H1 (cell line): ENCODE results near the gene SPRYD3. TPM values are rescaled to one million over a fixed set of nuclear protein-coding genes. Genes with fewer than 3 reads are reported as not detected.

Source experiments
- CTCF ChIA-PET: fragments of 300-600 bp; sonication (Branson Sonifier 250); formaldehyde crosslinking; loops from one replicate; lab custom pipeline; 2021; ENCODE audit not compliant: partially characterized antibody; lab: Charles Lee
- POLR2A ChIA-PET: fragments of 300-600 bp; sonication (Branson Sonifier 250); formaldehyde crosslinking; loops from one replicate; lab custom pipeline; 2021; ENCODE audit warnings: inconsistent platforms; ENCODE audit not compliant: partially characterized antibody; lab: Charles Lee
- DNase-seq, 2 experiments: peaks; one replicate each; pipeline versions ENCODE4 v3.0.0 to v3.0.0-alpha.2; 2010 to 2022; ENCODE audit warnings: low spot score in 2 of 2, low read depth in 1 of 2, mixed read lengths in 1 of 2
- FAIRE-seq: peaks from 2 replicates; lab custom pipeline; 2011; peaks lifted over from hg19 to GRCh38; lab: Jason Lieb, UNC
- H2AFZ ChIP-seq: 2 replicates; pipeline ENCODE4 v1.8.1; 2012; ENCODE audit warnings: low read length, inconsistent platforms
- H2AK5ac ChIP-seq: 2 replicates; pipeline ENCODE4 v1.6.1; 2013; ENCODE audit warnings: low read depth, low read length
- H2BK120ac ChIP-seq: replicated peaks from 2 replicates; pipeline ENCODE3; 2013; ENCODE audit warnings: low read depth, low read length, inconsistent platforms
- H2BK12ac ChIP-seq: 2 replicates; pipeline ENCODE4 v1.6.1; 2013; ENCODE audit warnings: low read depth, low read length
- H2BK15ac ChIP-seq: 2 replicates; pipeline ENCODE4 v1.6.1; 2013; ENCODE audit warnings: low read length
- H2BK20ac ChIP-seq: 2 replicates; pipeline ENCODE4 v1.6.1; 2013; ENCODE audit warnings: low read length
- H2BK5ac ChIP-seq: 2 replicates; pipeline ENCODE4 v1.6.1; 2013; ENCODE audit warnings: low read depth, low read length
- H3K14ac ChIP-seq: 2 replicates; pipeline ENCODE4 v1.6.1; 2013; ENCODE audit warnings: inconsistent platforms; ENCODE audit not compliant: insufficient read length
- H3K18ac ChIP-seq: 2 replicates; pipeline ENCODE4 v1.6.1; 2013; ENCODE audit warnings: low read length; ENCODE audit errors: extremely low read depth
- H3K23ac ChIP-seq: 2 replicates; pipeline ENCODE4 v1.6.1; 2013; ENCODE audit warnings: inconsistent platforms; ENCODE audit not compliant: insufficient read length
- H3K23me2 ChIP-seq: 2 replicates; pipeline ENCODE4 v1.6.1; 2013; ENCODE audit warnings: low read depth, low read length
- H3K27ac ChIP-seq: 2 replicates; pipeline ENCODE4 v1.6.1; 2011; ENCODE audit warnings: low read depth, low read length, inconsistent platforms
- H3K27me3 ChIP-seq, 4 experiments: replicated peaks in 1 of 4; 1 replicate in 1 of 4; 2 replicates in 3 of 4; pipeline versions ENCODE4 v1.6.1 to v1.8.1; 2011 to 2013; ENCODE audit warnings: low read length in 3 of 4, mild to moderate bottlenecking in 3 of 4, inconsistent platforms in 2 of 4, mixed read lengths in 2 of 4, moderate library complexity in 1 of 4; ENCODE audit not compliant: control insufficient read depth in 3 of 4, insufficient read depth in 3 of 4; ENCODE audit errors: extremely low read depth in 1 of 4
- H3K36me3 ChIP-seq, 4 experiments: 2 replicates each; pipeline versions ENCODE4 v1.6.1 to v1.8.1; 2011 to 2013; ENCODE audit warnings: mild to moderate bottlenecking in 4 of 4, low read length in 3 of 4, moderate library complexity in 2 of 4, control low read depth in 1 of 4, inconsistent platforms in 1 of 4; ENCODE audit not compliant: insufficient read depth in 4 of 4, control insufficient read depth in 2 of 4
- H3K4ac ChIP-seq: replicated peaks from 2 replicates; pipeline ENCODE3; 2013; ENCODE audit warnings: low read length, low read depth, mixed read lengths, inconsistent platforms; ENCODE audit not compliant: insufficient read length
- H3K4me1 ChIP-seq, 4 experiments: replicated peaks in 1 of 4; 1 replicate in 1 of 4; 2 replicates in 3 of 4; pipeline versions ENCODE4 v1.6.1 to v1.8.1; 2011 to 2013; ENCODE audit warnings: low read length in 3 of 4, inconsistent platforms in 2 of 4, mixed read lengths in 1 of 4; ENCODE audit not compliant: insufficient read depth in 4 of 4, control insufficient read depth in 3 of 4
- H3K4me2 ChIP-seq, 2 experiments: 2 replicates each; pipeline versions ENCODE4 v1.6.1 to v1.8.1; 2011 to 2013; ENCODE audit warnings: low read depth in 2 of 2, low read length in 2 of 2, control low read depth in 1 of 2, inconsistent platforms in 1 of 2, mild to moderate bottlenecking in 1 of 2; ENCODE audit not compliant: insufficient read depth in 1 of 2
- H3K4me3 ChIP-seq, 4 experiments: fragments of 200-600, 300-600 bp in 1 of 4; sonication (generic), shearing (Covaris generic), sonication (Bioruptor Twin) in 1 of 4; 2 replicates each; pipeline versions ENCODE4 v1.5.1 to v1.8.1; 2011 to 2016; ENCODE audit warnings: low read length in 4 of 4, low read depth in 3 of 4, control low read depth in 2 of 4, inconsistent platforms in 2 of 4, mild to moderate bottlenecking in 2 of 4, mixed read lengths in 1 of 4, moderate library complexity in 1 of 4; ENCODE audit not compliant: insufficient read depth in 2 of 4; ENCODE audit errors: extremely low read depth in 1 of 4
- H3K56ac ChIP-seq: replicated peaks from 2 replicates; pipeline ENCODE3; 2013; ENCODE audit warnings: low read depth, mild to moderate bottlenecking, mixed read lengths, low read length, inconsistent platforms; ENCODE audit not compliant: insufficient read length
- H3K79me1 ChIP-seq: 2 replicates; pipeline ENCODE4 v1.6.1; 2013; ENCODE audit warnings: low read depth, low read length, control low read depth
- H3K79me2 ChIP-seq, 2 experiments: 2 replicates each; pipeline versions ENCODE4 v1.6.1 to v1.8.1; 2012 to 2013; ENCODE audit warnings: low read length in 2 of 2, mild to moderate bottlenecking in 2 of 2, inconsistent platforms in 1 of 2; ENCODE audit not compliant: insufficient read depth in 2 of 2, control insufficient read depth in 1 of 2
- H3K9ac ChIP-seq, 4 experiments: replicated peaks in 1 of 4; 1 replicate in 1 of 4; 2 replicates in 3 of 4; pipeline versions ENCODE4 v1.6.1 to v1.8.1; 2011 to 2013; ENCODE audit warnings: low read depth in 3 of 4, low read length in 3 of 4, control low read depth in 2 of 4, mild to moderate bottlenecking in 2 of 4, moderate library complexity in 2 of 4, inconsistent platforms in 1 of 4; ENCODE audit errors: extremely low read depth in 1 of 4
- H3K9me3 ChIP-seq, 2 experiments: 2 replicates each; pipeline versions ENCODE4 v1.6.1 to v1.8.1; 2012 to 2013; ENCODE audit warnings: mild to moderate bottlenecking in 2 of 2, moderate library complexity in 2 of 2, control low read depth in 1 of 2, inconsistent platforms in 1 of 2, low read depth in 1 of 2, low read length in 1 of 2, mixed read lengths in 1 of 2; ENCODE audit not compliant: insufficient read depth in 2 of 2
- H4K20me1 ChIP-seq, 2 experiments: replicated peaks in 1 of 2; 2 replicates each; pipeline versions ENCODE3 to v1.8.1; 2011 to 2013; ENCODE audit warnings: inconsistent platforms in 2 of 2, low read length in 2 of 2, mild to moderate bottlenecking in 1 of 2; ENCODE audit not compliant: insufficient read depth in 2 of 2, control insufficient read depth in 1 of 2
- H4K5ac ChIP-seq: 2 replicates; pipeline ENCODE4 v1.6.1; 2013; ENCODE audit warnings: low read length, low read depth, mixed read lengths, inconsistent platforms; ENCODE audit not compliant: insufficient read length
- H4K8ac ChIP-seq: 2 replicates; pipeline ENCODE4 v1.8.0; 2013; ENCODE audit warnings: mild to moderate bottlenecking, moderate library complexity, low read length, inconsistent platforms; ENCODE audit not compliant: insufficient read depth; ENCODE audit errors: extremely low read depth
- H4K91ac ChIP-seq: replicated peaks from 2 replicates; pipeline ENCODE3; 2013; ENCODE audit warnings: low read length, mixed read lengths, inconsistent platforms; ENCODE audit not compliant: insufficient read length
- ATF2 ChIP-seq: IDR thresholded peaks from 2 replicates; pipeline ENCODE4 v1.6.1; 2012; ENCODE audit warnings: low read length, inconsistent platforms
- CREB1 ChIP-seq: IDR thresholded peaks from 2 replicates; pipeline ENCODE4 v1.6.1; 2012; ENCODE audit warnings: inconsistent platforms
- WGBS, 2 experiments: shearing (Covaris generic) in 1 of 2; methylation state at CpG; one replicate each; pipeline versions ENCODE4 v1.1.6 to v1.1.7; 2013 to 2015; ENCODE audit warnings: low lambda C conversion rate in 2 of 2, mixed read lengths in 2 of 2, inconsistent platforms in 1 of 2, low coverage in 1 of 2, missing lambda C conversion rate in 1 of 2; ENCODE audit not compliant: insufficient replicate concordance in 2 of 2, insufficient coverage in 1 of 2, insufficient read length in 1 of 2; ENCODE audit errors: extremely low coverage in 1 of 2, missing lambda C conversion rate in 1 of 2; 5-methylcytosine and 5-hydroxymethylcytosine counted together
- polyA plus RNA-seq, 7 experiments: library from polyadenylated mRNA; depleted of rRNA in 3 of 7; stranded (reverse) in 5 of 7; unstranded in 2 of 7; fragments of >200 nt in 5 of 7; fragments of 200-250 nt in 2 of 7; gene quantifications; 1 replicate in 5 of 7; 2 replicates in 1 of 7; 4 replicates in 1 of 7; pipeline versions ENCODE4 v1.2.1 to v1.2.3, GENCODE V29; 2011 to 2013; ENCODE audit warnings: missing spikeins in 2 of 7, mixed read lengths in 2 of 7
- total RNA-seq: library from RNA; stranded (reverse); fragmentation: NEBNext Ultra II Directional; extraction: Animal tissue kit (Norgen Biotek cat#: 25700); gene quantifications from 2 replicates; pipeline ENCODE4 v1.2.1, GENCODE V29; 2021
- TF ChIP-seq, protein P1 (sequence below): IDR thresholded peaks from 2 replicates; pipeline ENCODE4 v1.6.1; 2012; ENCODE audit warnings: inconsistent platforms

SPRYD3 gene
- total and polyA plus RNA-seq, 2 of the 8 experiments (the other 6 are each of a cell fraction or from before 2014, with no cell fraction given), result 6.8 to 8.0 TPM

- Histone ChIP-seq H3K79me2 (no peaks in the 10 kb centered on the region), H4K8ac (no peak overlapping the region), H2BK5ac (no peak overlapping the region), H3K9ac (peak overlapping the region in 2 of 4 experiments; percentile 5 to 33; a peak in 2 of 7 replicates), H2AK5ac (no peak overlapping the region), H2BK120ac (no peak overlapping the region), H4K5ac (no peak overlapping the region), H3K14ac (no peak overlapping the region), H2BK12ac (no peak overlapping the region), H3K4ac (no peak overlapping the region), H3K23me2 (peaks cover 12% of the 10 kb centered on the region), H3K4me1 (peaks cover 16 to 35% (median 22%) of the 10 kb centered on the region in 4 experiments), H4K91ac (no peak overlapping the region), H2BK20ac (no peak overlapping the region), H3K27me3 (peaks cover 0 to 20% (median 17%) of the 10 kb centered on the region in 4 experiments; a peak in 6 of 7 replicates), H3K4me2 (peak overlapping the region; percentile 15 to 35; a peak in 3 of 4 replicates), H3K79me1 (no peaks in the 10 kb centered on the region; the same call in none of the 2 replicates), H3K4me3 (no peak overlapping the region), H3K23ac (no peak overlapping the region), H2BK15ac (no peak overlapping the region), H3K36me3 (peaks cover 14 to 34% (median 23%) of the 10 kb centered on the region in 4 experiments), H4K20me1 (peaks cover 4 to 14% of the 10 kb centered on the region in 2 experiments), H3K27ac (no peak overlapping the region), H2AFZ (no peak overlapping the region), H3K9me3 (no peaks in the 10 kb centered on the region), H3K18ac (no peak overlapping the region), H3K56ac (no peak overlapping the region)
- FAIRE-seq, result no peak
- POLR2A ChIA-PET, result interaction anchor here (0.8 to 35.6 kb wide), 11 partner anchors 8 to 37 kb away, joined by 3 to 711 read pairs (median 5); partner anchors contain the start of gene EIF4B
- WGBS, 2 experiments, result 76% methylated on average over 7 of the region's 7 CpGs; no CpG with 5 or more reads in 1 of the 2 experiments
- no peak for DNase-seq
- CTCF ChIA-PET, result interaction anchor here (2.3 to 15.7 kb wide), 4 partner anchors 11 to 62 kb away, joined by 5 to 258 read pairs (median 19); no protein-coding TSS in a partner anchor
- TF ChIP-seq ATF2 (0 out of 2 replicates have a peak, but pooled peaks have one; percentile 28), CREB1 (no peak)
- TF ChIP-seq, protein P1, sequence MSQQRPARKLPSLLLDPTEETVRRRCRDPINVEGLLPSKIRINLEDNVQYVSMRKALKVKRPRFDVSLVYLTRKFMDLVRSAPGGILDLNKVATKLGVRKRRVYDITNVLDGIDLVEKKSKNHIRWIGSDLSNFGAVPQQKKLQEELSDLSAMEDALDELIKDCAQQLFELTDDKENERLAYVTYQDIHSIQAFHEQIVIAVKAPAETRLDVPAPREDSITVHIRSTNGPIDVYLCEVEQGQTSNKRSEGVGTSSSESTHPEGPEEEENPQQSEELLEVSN, result 0 out of 2 replicates have a peak, but pooled peaks have one; percentile 11
Observed at GRCh38 chr12:53042607-53043454, 36.4 kb downstream of the SPRYD3 start.
